AG04449 (cell line): ENCODE data around the gene PDE7B.

Experiments
- CTCF ChIA-PET: fragments of 350-600 bp; formaldehyde crosslinking; extraction: SDS; loops from one replicate; lab custom pipeline; 2021; ENCODE audit warnings: antibody characterized with exemption; lab: Yijun Ruan, JAX
- POLR2A ChIA-PET: fragments of 400-600, 350-600 bp; formaldehyde crosslinking; extraction: SDS; loops from one replicate; lab custom pipeline; 2020; ENCODE audit warnings: antibody characterized with exemption, inconsistent platforms; lab: Yijun Ruan, JAX
- DNase-seq: peaks from one replicate; pipeline ENCODE4 v3.0.0-alpha.2; 2010; ENCODE audit warnings: low read depth, low spot score
- H3K4me3 ChIP-seq: 2 replicates; pipeline ENCODE4 v1.5.1; 2011; ENCODE audit warnings: low read depth, mild to moderate bottlenecking, control low read depth, low read length
- CTCF ChIP-seq: IDR thresholded peaks from one replicate; pipeline ENCODE4 v1.5.1; 2011; ENCODE audit warnings: mild to moderate bottlenecking, moderate library complexity, low read length, control low read depth, inconsistent platforms; ENCODE audit not compliant: insufficient read depth; ENCODE audit errors: missing control alignments

Gene PDE7B

GRCh38 chr6:135883536-135883935 is 32.0 kb downstream of the PDE7B start:
- no peak for DNase-seq
- POLR2A ChIA-PET = no interaction called here
- CTCF ChIA-PET = interaction anchor here (0.9 to 2.4 kb wide), 4 partner anchors 13 to 347 kb away, joined by 3 to 8 read pairs (median 3); no protein-coding TSS in a partner anchor
- TF ChIP-seq CTCF = no peak
- H3K4me3 ChIP-seq = no peak overlapping the region

DNA sequence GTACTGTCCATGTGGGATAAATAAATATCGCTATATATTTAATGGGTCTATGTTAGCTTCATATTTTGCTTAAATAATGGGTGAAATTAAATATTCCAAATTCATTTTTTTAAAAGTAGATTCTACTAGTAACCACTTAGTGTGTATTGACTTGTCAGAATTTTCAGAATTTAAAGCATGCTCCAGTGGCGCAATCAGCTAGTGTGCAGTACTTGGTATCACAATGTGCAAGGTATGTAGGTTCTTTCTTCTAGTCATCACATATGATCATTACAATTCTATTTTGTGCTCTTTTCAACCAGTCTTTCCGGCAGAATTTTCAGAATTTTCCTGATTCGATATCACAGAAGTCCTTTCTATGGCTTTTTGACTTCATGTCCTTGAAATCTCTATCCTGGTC is 32.6 kb downstream of the PDE7B start:
- TF ChIP-seq CTCF = no peak
- no peak for DNase-seq
- POLR2A ChIA-PET = no interaction called here
- H3K4me3 ChIP-seq = no peak overlapping the region
- CTCF ChIA-PET = interaction anchor here (0.9 to 2.4 kb wide), 4 partner anchors 12 to 348 kb away, joined by 3 to 8 read pairs (median 3); no protein-coding TSS in a partner anchor

- DNase-seq = no peak
- TF ChIP-seq CTCF = no peak
- ChIA-PET POLR2A (no interaction called here), CTCF (no interaction called here)
- H3K4me3 ChIP-seq = no peak overlapping the region
Observed at GRCh38 chr6:135887069-135887468, 35.6 kb downstream of the PDE7B start.

- POLR2A ChIA-PET = no interaction called here
- no peak for TF ChIP-seq CTCF
Observed at GRCh38 chr6:135888818-135889217, 37.3 kb downstream of the PDE7B start.

GRCh38 chr6:135890876-135891275 is 39.4 kb downstream of the PDE7B start:
- POLR2A ChIA-PET = no interaction called here
- CTCF ChIA-PET = no interaction called here
- DNase-seq = no peak
- TF ChIP-seq CTCF = no peak
- no peak overlapping the region for H3K4me3 ChIP-seq

More at GRCh38 chr6:135888818-135889217, 37.3 kb downstream of the PDE7B start:
- no peak for DNase-seq
- CTCF ChIA-PET = no interaction called here
- no peak overlapping the region for H3K4me3 ChIP-seq

DNA sequence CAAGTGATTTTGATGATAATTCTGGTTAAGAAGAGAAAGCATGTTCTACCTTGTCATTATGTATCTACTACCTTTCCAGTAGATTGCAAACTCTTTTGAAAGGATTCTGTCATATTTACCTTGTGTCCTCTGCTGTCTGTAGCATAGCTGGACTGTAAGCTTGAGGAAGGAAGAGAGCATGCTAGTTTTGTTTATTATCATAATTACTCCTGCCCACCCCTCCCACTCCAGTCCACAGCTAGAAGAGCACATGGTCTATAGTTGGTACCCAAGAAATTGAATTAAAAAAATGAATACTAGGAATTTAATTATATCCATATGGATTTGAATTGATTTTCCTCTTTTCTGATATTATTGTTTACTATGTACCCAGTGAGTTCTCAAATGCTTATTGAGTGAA is 40.2 kb downstream of the PDE7B start:
- TF ChIP-seq CTCF = no peak
- DNase-seq = no peak
- POLR2A ChIA-PET = no interaction called here
- no peak overlapping the region for H3K4me3 ChIP-seq
- CTCF ChIA-PET = interaction anchor here (1.5 kb wide), 1 partner anchor 10 kb away, joined by 5 read pairs; no protein-coding TSS in a partner anchor
